ENCODE results near the gene PPP3R1.
A peak's percentile ranks its signal among the peaks of the same experiment; 100 is the strongest.

PPP3R1 gene

GRCh38 chr2:68272246-68272994, 20.1 kb upstream of the PPP3R1 start:
- DNase-seq (ENCODE audit: low read depth, low spot score) = no peak
- H3K4me3 ChIP-seq (ENCODE audit: low read length) = no peak overlapping the region

- no peak for DNase-seq (ENCODE audit: low read depth, low spot score)
- no peak overlapping the region for H3K4me3 ChIP-seq (ENCODE audit: low read length)
These were observed 14.3 kb upstream of the PPP3R1 start for GRCh38 chr2:68266655-68267054.

GRCh38 chr2:68263632-68264031, 11.3 kb upstream of the PPP3R1 start:
- H3K4me3 ChIP-seq (ENCODE audit: low read length) = no peak overlapping the region
- DNase-seq (ENCODE audit: low read depth, low spot score) = no peak

- DNase-seq (ENCODE audit: low read depth, low spot score) = no peak
These were observed 6.5 kb upstream of the PPP3R1 start for GRCh38 chr2:68258851-68259250.

GRCh38 chr2:68256093-68256450, 3.7 kb upstream of the PPP3R1 start:
- DNase-seq (ENCODE audit: low read depth, low spot score) = no peak
- no peak overlapping the region for H3K4me3 ChIP-seq (ENCODE audit: low read length)

More at GRCh38 chr2:68258851-68259250, 6.5 kb upstream of the PPP3R1 start:
- no peak overlapping the region for H3K4me3 ChIP-seq (ENCODE audit: low read length)

GRCh38 chr2:68253219-68254068, 1.1 kb upstream of the PPP3R1 start:
- H3K4me3 ChIP-seq (ENCODE audit: low read length) = peak overlapping the region; percentile 96
- peak; percentile 26 for DNase-seq (ENCODE audit: low read depth, low spot score)

- no peak for DNase-seq (ENCODE audit: low read depth, low spot score)
- peak overlapping the region; percentile 89 for H3K4me3 ChIP-seq (ENCODE audit: low read length)
These were observed 405 bp downstream of the PPP3R1 start for GRCh38 chr2:68251855-68252399.

GRCh38 chr2:68251187-68251854, 1.0 kb downstream of the PPP3R1 start:
- peak; percentile 86 for DNase-seq (ENCODE audit: low read depth, low spot score)
- H3K4me3 ChIP-seq (ENCODE audit: low read length) = peak overlapping the region; percentile 89

- no peak for DNase-seq (ENCODE audit: low read depth, low spot score)
- peak overlapping the region; percentile 89 for H3K4me3 ChIP-seq (ENCODE audit: low read length)
These were observed 1.6 kb downstream of the PPP3R1 start for GRCh38 chr2:68250652-68251186.

GRCh38 chr2:68250196-68250595, 2.1 kb downstream of the PPP3R1 start:
- peak overlapping the region; percentile 89 for H3K4me3 ChIP-seq (ENCODE audit: low read length)
- DNase-seq (ENCODE audit: low read depth, low spot score) = no peak

- DNase-seq (ENCODE audit: low read depth, low spot score) = no peak
- H3K4me3 ChIP-seq (ENCODE audit: low read length) = no peak overlapping the region
These were observed 3.5 kb downstream of the PPP3R1 start for GRCh38 chr2:68248806-68249205.

- no peak overlapping the region for H3K4me3 ChIP-seq (ENCODE audit: low read length)
- DNase-seq (ENCODE audit: low read depth, low spot score) = no peak
These were observed 4.0 kb downstream of the PPP3R1 start for GRCh38 chr2:68248361-68248760.

GRCh38 chr2:68246396-68246795, 5.9 kb downstream of the PPP3R1 start:
- no peak for DNase-seq (ENCODE audit: low read depth, low spot score)
- H3K4me3 ChIP-seq (ENCODE audit: low read length) = no peak overlapping the region

- DNase-seq (ENCODE audit: low read depth, low spot score) = no peak
- no peak overlapping the region for H3K4me3 ChIP-seq (ENCODE audit: low read length)
These were observed 6.7 kb downstream of the PPP3R1 start for GRCh38 chr2:68245672-68246071.

- H3K4me3 ChIP-seq (ENCODE audit: low read length) = no peak overlapping the region
- no peak for DNase-seq (ENCODE audit: low read depth, low spot score)
These were observed 7.3 kb downstream of the PPP3R1 start for GRCh38 chr2:68245066-68245465.

GRCh38 chr2:68244456-68244855, 7.9 kb downstream of the PPP3R1 start:
- no peak overlapping the region for H3K4me3 ChIP-seq (ENCODE audit: low read length)
- DNase-seq (ENCODE audit: low read depth, low spot score) = no peak

GRCh38 chr2:68241732-68242131, 10.6 kb downstream of the PPP3R1 start:
- DNase-seq (ENCODE audit: low read depth, low spot score) = no peak
- no peak overlapping the region for H3K4me3 ChIP-seq (ENCODE audit: low read length)

GRCh38 chr2:68240446-68240845, 11.9 kb downstream of the PPP3R1 start:
- H3K4me3 ChIP-seq (ENCODE audit: low read length) = no peak overlapping the region
- no peak for DNase-seq (ENCODE audit: low read depth, low spot score)

All from Jurkat, Clone E6-1 (cell line).